DOHH2 (cell line): ENCODE measurements around the gene KLKB1.

Experiments
- H3F3A ChIP-seq: fragments of 200-600 bp; sonication (generic), shearing (Covaris generic); 2 replicates; pipeline ENCODE4 v1.6.0; 2016; ENCODE audit warnings: antibody characterized with exemption, mild to moderate bottlenecking; ENCODE audit not compliant: control insufficient read depth, insufficient read depth
- H3K27ac ChIP-seq: fragments of 200-600 bp; sonication (generic); 2 replicates; pipeline ENCODE4 v1.5.1; 2014; ENCODE audit warnings: low read depth, mild to moderate bottlenecking, low read length, moderate library complexity
- H3K27me3 ChIP-seq: fragments of 200-600 bp; sonication (generic); 2 replicates; pipeline ENCODE4 v1.6.1; 2014; ENCODE audit warnings: mild to moderate bottlenecking, low read length, mixed read lengths; ENCODE audit not compliant: control insufficient read depth
- H3K36me3 ChIP-seq: fragments of 200-600 bp; sonication (generic); 2 replicates; pipeline ENCODE4 v1.6.1; 2014; ENCODE audit warnings: mild to moderate bottlenecking, low read length, moderate library complexity, mixed read lengths; ENCODE audit not compliant: control insufficient read depth
- H3K4me1 ChIP-seq: fragments of 200-600 bp; sonication (generic); 2 replicates; pipeline ENCODE4 v1.6.1; 2014; ENCODE audit warnings: mild to moderate bottlenecking, low read length, mixed read lengths; ENCODE audit not compliant: control insufficient read depth
- H3K4me2 ChIP-seq: fragments of 200-600 bp; sonication (generic); 2 replicates; pipeline ENCODE4 v1.6.0; 2014; ENCODE audit warnings: mild to moderate bottlenecking, low read length, moderate library complexity
- H3K4me3 ChIP-seq: fragments of 200-600 bp; sonication (generic); 2 replicates; pipeline ENCODE4 v1.5.1; 2014; ENCODE audit warnings: mild to moderate bottlenecking, low read length, mixed read lengths
- H3K79me2 ChIP-seq: fragments of 200-600 bp; sonication (generic); 2 replicates; pipeline ENCODE4 v1.6.1; 2014; ENCODE audit warnings: mild to moderate bottlenecking, low read length, mixed read lengths; ENCODE audit not compliant: control insufficient read depth
- H3K9me2 ChIP-seq: fragments of 200-600 bp; sonication (generic); replicated peaks from 2 replicates; pipeline ENCODE4 v1.6.1; 2014; ENCODE audit warnings: mild to moderate bottlenecking, low read length, mixed read lengths; ENCODE audit not compliant: control insufficient read depth
- H3K9me3 ChIP-seq: fragments of 200-600 bp; sonication (generic); 2 replicates; pipeline ENCODE4 v1.6.1; 2014; ENCODE audit warnings: antibody characterized with exemption, low read length, mixed read lengths; ENCODE audit not compliant: control insufficient read depth, insufficient read depth
- H4K20me1 ChIP-seq: fragments of 200-600 bp; sonication (generic); 2 replicates; pipeline ENCODE4 v1.6.0; 2014; ENCODE audit warnings: low read depth, mild to moderate bottlenecking, antibody characterized with exemption, low read length, moderate library complexity; ENCODE audit not compliant: control insufficient read depth, insufficient read depth
- CTCF ChIP-seq: fragments of 200-600 bp; sonication (generic); IDR thresholded peaks from one replicate; pipeline ENCODE4 v1.5.1; 2014; ENCODE audit warnings: antibody characterized with exemption, mild to moderate bottlenecking, low read depth, low read length; ENCODE audit not compliant: poor library complexity, severe bottlenecking
- EZH2phosphoT487 ChIP-seq: fragments of 200-600 bp; sonication (generic); IDR thresholded peaks from 2 replicates; pipeline ENCODE4 v1.6.1; 2017; ENCODE audit warnings: borderline replicate concordance, mild to moderate bottlenecking, antibody characterized with exemption, low read length, moderate library complexity, mixed read lengths

The KLKB1 gene

GRCh38 chr4:186294160-186294559 is 66.9 kb downstream of the KLKB1 start:
- no peaks in the 10 kb centered on the region for H3K4me1 ChIP-seq
- H3F3A ChIP-seq = no peaks in the 10 kb centered on the region
- H3K27ac ChIP-seq = no peak overlapping the region
- H4K20me1 ChIP-seq = no peaks in the 10 kb centered on the region
- no peaks in the 10 kb centered on the region for H3K27me3 ChIP-seq
- H3K4me3 ChIP-seq = no peak overlapping the region
- no peaks in the 10 kb centered on the region for H3K9me2 ChIP-seq
- no peak overlapping the region for H3K4me2 ChIP-seq
- H3K36me3 ChIP-seq = no peaks in the 10 kb centered on the region
- TF ChIP-seq EZH2phosphoT487 (no peak), CTCF (no peak)
- no peaks in the 10 kb centered on the region for H3K79me2 ChIP-seq
- no peaks in the 10 kb centered on the region for H3K9me3 ChIP-seq

GRCh38 chr4:186296481-186296880 is 69.2 kb downstream of the KLKB1 start:
- H3K36me3 ChIP-seq = no peaks in the 10 kb centered on the region
- H3K9me3 ChIP-seq = no peaks in the 10 kb centered on the region
- no peak for TF ChIP-seq EZH2phosphoT487
- no peak for TF ChIP-seq CTCF
- no peak overlapping the region for H3K4me2 ChIP-seq
- no peaks in the 10 kb centered on the region for H3F3A ChIP-seq
- no peaks in the 10 kb centered on the region for H3K27me3 ChIP-seq
- no peaks in the 10 kb centered on the region for H3K79me2 ChIP-seq
- H3K4me3 ChIP-seq = no peak overlapping the region
- H3K27ac ChIP-seq = no peak overlapping the region
- no peaks in the 10 kb centered on the region for H3K9me2 ChIP-seq
- no peaks in the 10 kb centered on the region for H3K4me1 ChIP-seq
- H4K20me1 ChIP-seq = no peaks in the 10 kb centered on the region

GRCh38 chr4:186297013-186297645 is 69.8 kb downstream of the KLKB1 start:
- H3K9me2 ChIP-seq = no peaks in the 10 kb centered on the region
- H3F3A ChIP-seq = no peaks in the 10 kb centered on the region
- no peaks in the 10 kb centered on the region for H3K79me2 ChIP-seq
- peaks cover 3% of the 10 kb centered on the region; the same call in 1 of the 2 replicates for H3K27me3 ChIP-seq
- H3K9me3 ChIP-seq = no peaks in the 10 kb centered on the region
- H3K4me2 ChIP-seq = no peak overlapping the region
- no peaks in the 10 kb centered on the region for H4K20me1 ChIP-seq
- peak; percentile 58 for TF ChIP-seq CTCF
- TF ChIP-seq EZH2phosphoT487 = no peak
- H3K4me3 ChIP-seq = no peak overlapping the region
- H3K27ac ChIP-seq = no peak overlapping the region
- H3K36me3 ChIP-seq = no peaks in the 10 kb centered on the region
- no peaks in the 10 kb centered on the region for H3K4me1 ChIP-seq
